ENCODE results near the gene NDUFA5. TPM values are rescaled to one million over a fixed set of nuclear protein-coding genes. Genes with fewer than 3 reads are reported as not detected.

NDUFA5 gene
- total RNA-seq, result 27.4 and 31.9 TPM in 2 replicates

GRCh38 chr7:123557398-123558288, at the start of gene NDUFA5:
Gene NDUFA5, minus strand, starts transcription at chr7:123557818. Its CDS starts 23 bp downstream, at chr7:123557795.

DNA sequence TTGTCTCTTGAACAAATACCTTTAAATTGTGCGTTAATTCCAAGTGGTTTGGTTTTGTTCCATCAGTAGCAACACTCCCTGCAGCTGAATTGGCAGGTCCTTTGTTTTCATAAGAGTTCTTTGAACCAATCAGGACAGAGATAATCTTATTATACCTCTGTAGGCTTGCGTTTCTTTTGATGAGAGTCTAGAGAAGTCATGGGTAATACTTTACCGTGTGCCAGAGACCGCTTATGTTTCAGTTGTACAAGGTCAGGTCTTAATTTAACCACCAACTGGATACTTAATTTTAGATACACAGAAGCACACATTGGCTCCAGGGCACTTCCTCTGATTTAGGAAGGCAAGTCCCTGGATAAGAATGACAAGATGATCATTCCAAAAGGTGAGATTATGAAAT, 43.9 kb upstream of the NDUFA5 start, which contains the start of gene ASB15:
Gene ASB15 (plus strand): TSS at position 292 of the 400 bp plus-strand sequence. CDS start 12,682 bp downstream, outside the sequence.

GRCh38 chr7:123534383-123535260, 23.0 kb downstream of the NDUFA5 start, which contains the start of gene IQUB:
Gene IQUB, minus strand, starts transcription at chr7:123534595. Its CDS starts 22,255 bp downstream, at chr7:123512340.

Other genes with a start within 250 kb of the NDUFA5 start
- under 0.01 and 0.38 TPM in 2 replicates for gene IQUB, start 23.2 kb downstream of the NDUFA5 start, total RNA-seq
- gene ASB15, start 44.0 kb upstream of the NDUFA5 start, total RNA-seq, result not detected in 2 replicates
- gene LMOD2, start 98.0 kb upstream of the NDUFA5 start, total RNA-seq, result not detected in 2 replicates
- 19.6 and 23.0 TPM in 2 replicates for gene WASL, start 191.2 kb upstream of the NDUFA5 start, total RNA-seq